Transverse colon (tissue), 4 donors: ENCODE measurements around the gene ABTB2. TPM values are rescaled to one million over a fixed set of nuclear protein-coding genes. Genes with fewer than 3 reads are reported as not detected.
"Not testable (repeated sequence)": the region's sequence is repeated elsewhere in the genome, so short reads cannot be mapped to it uniquely, and the experiment has no call there.

ENCODE experiments used
- DNase-seq: peaks from one replicate; pipeline ENCODE4 v3.0.0-alpha.2; 2019
- H3K27ac ChIP-seq, 4 donors: fragments of 200-600 bp; sonication (generic); 2 replicates each; pipeline ENCODE4 v1.5.1; 2016 to 2018; ENCODE audit warnings: inconsistent platforms in 4 of 4
- H3K27me3 ChIP-seq: fragments of 200-600 bp; sonication (generic); 2 replicates; pipeline ENCODE4 v1.5.1; 2017; ENCODE audit warnings: inconsistent platforms
- H3K36me3 ChIP-seq, 4 donors: fragments of 200-600 bp; sonication (generic); 2 replicates each; pipeline ENCODE4 v1.5.1; 2017 to 2019; ENCODE audit warnings: inconsistent platforms in 4 of 4
- H3K4me1 ChIP-seq, 4 donors: fragments of 200-600 bp; sonication (generic); 2 replicates each; pipeline ENCODE4 v1.5.1; 2017 to 2020; ENCODE audit warnings: inconsistent platforms in 4 of 4
- H3K4me3 ChIP-seq, 4 donors: fragments of 200-600 bp; sonication (generic); 1 replicate in 1 of 4; 2 replicates in 3 of 4; pipeline versions ENCODE4 v1.5.1 to v1.6.1; 2017 to 2019; ENCODE audit warnings: inconsistent platforms in 4 of 4
- H3K9me3 ChIP-seq, 2 donors: fragments of 200-600 bp; sonication (generic); 2 replicates each; pipeline ENCODE4 v1.5.1; 2017 to 2019; ENCODE audit warnings: inconsistent platforms in 2 of 2
- CTCF ChIP-seq, 5 experiments: fragments of 200-600 bp in 3 of 5; fragments of 450-650 bp in 2 of 5; sonication (generic) in 3 of 5; IDR thresholded peaks; 1 replicate in 2 of 5; 2 replicates in 3 of 5; pipeline ENCODE4 v1.5.1; 2016 to 2017; ENCODE audit warnings: antibody characterized with exemption in 5 of 5, inconsistent platforms in 3 of 5, mild to moderate bottlenecking in 2 of 5, moderate library complexity in 1 of 5
- EP300 ChIP-seq: sonication (generic); formaldehyde crosslinking; IDR thresholded peaks from one replicate; pipeline ENCODE4 v1.6.1; 2017; ENCODE audit warnings: antibody characterized with exemption, low read depth
- POLR2A ChIP-seq: fragments of 450-650 bp; IDR thresholded peaks from one replicate; pipeline ENCODE4 v1.6.1; 2016; ENCODE audit warnings: antibody characterized with exemption, mild to moderate bottlenecking, moderate library complexity
- POLR2AphosphoS5 ChIP-seq, 3 donors: sonication (generic); formaldehyde crosslinking; IDR thresholded peaks; one replicate each; pipeline ENCODE4 v1.6.1; 2016; ENCODE audit warnings: antibody characterized with exemption in 3 of 3
- WGBS, 2 donors: methylation state at CpG; one replicate each; pipeline ENCODE4 v1.1.5; 2018; ENCODE audit warnings: low coverage in 1 of 2; 5-methylcytosine and 5-hydroxymethylcytosine counted together
- in situ Hi-C, 4 donors: fragments of 200-750 bp; cut with MboI; loops; one replicate each; pipeline versions ENCODE4 v1.15.0 to v1.15.1; 2017; ENCODE audit warnings: low sequenced_read_pairs in 3 of 4, low pct_ligation_motif_present in 1 of 4, low pct_unique_long_range_greater_than_20kb in 1 of 4
- intact Hi-C: fragments of 100-400 bp; cut with DNase I; formaldehyde crosslinking; loops from one replicate; pipeline ENCODE4 v1.15.1; 2023; ENCODE audit warnings: low total_unique reads
- total RNA-seq, 4 donors: library from RNA; depleted of rRNA; stranded (reverse); fragments of >200 nt; gene quantifications; one replicate each; pipeline ENCODE4 v1.1.0, GENCODE V29; 2016

The ABTB2 gene
- total RNA-seq, 4 donors from 2014 or later: 0.60 to 41.9 (median 20.7) TPM

- H3K4me1 ChIP-seq: no peaks in the 10 kb centered on the region
- TF ChIP-seq POLR2AphosphoS5 (IDR thresholded peaks at IDR 0.05) (no peak), CTCF (IDR thresholded peaks at IDR 0.05) (no peak)
- no peak overlapping the region for H3K27ac ChIP-seq
- intact Hi-C loops: no loop called here
- no peak for DNase-seq
- WGBS, 2 donors: 88% methylated on average over 13 of the region's 13 CpGs; no CpG with 5 or more reads in 1 of the 2 donors
- H3K4me3 ChIP-seq: no peak overlapping the region
- no peaks in the 10 kb centered on the region for H3K27me3 ChIP-seq
- no peaks in the 10 kb centered on the region for H3K36me3 ChIP-seq
- H3K9me3 ChIP-seq: no peaks in the 10 kb centered on the region
- in situ Hi-C loops: no loop called here
Observed at GRCh38 chr11:34182921-34183685, 174.7 kb downstream of the ABTB2 start.

GRCh38 chr11:34182425-34182824, 175.4 kb downstream of the ABTB2 start:
- TF ChIP-seq CTCF (IDR thresholded peaks at IDR 0.05) (no peak), POLR2A (no peak), EP300 (no peak), POLR2AphosphoS5 (IDR thresholded peaks at IDR 0.05) (no peak)
- Histone ChIP-seq H3K4me1 (no peaks in the 10 kb centered on the region), H3K36me3 (no peaks in the 10 kb centered on the region), H3K9me3 (no peaks in the 10 kb centered on the region), H3K4me3 (no peak overlapping the region), H3K27ac (no peak overlapping the region), H3K27me3 (no peaks in the 10 kb centered on the region)
- no peak for DNase-seq
- intact Hi-C loops (no loop called here), in situ Hi-C loops (no loop called here)
- WGBS, 2 donors: 92% methylated on average over 2 of the region's 2 CpGs; no CpG with 5 or more reads in 1 of the 2 donors

GRCh38 chr11:34181856-34182405, 175.9 kb downstream of the ABTB2 start:
- no peak for DNase-seq
- H3K4me3 ChIP-seq: no peak overlapping the region
- H3K36me3 ChIP-seq: no peaks in the 10 kb centered on the region
- no peak for TF ChIP-seq POLR2A
- no peak for TF ChIP-seq POLR2AphosphoS5 (IDR thresholded peaks at IDR 0.05)
- TF ChIP-seq CTCF (IDR thresholded peaks at IDR 0.05): no peak
- no peak for TF ChIP-seq EP300
- no peaks in the 10 kb centered on the region for H3K27me3 ChIP-seq
- in situ Hi-C loops: no loop called here
- no peaks in the 10 kb centered on the region for H3K4me1 ChIP-seq
- no peaks in the 10 kb centered on the region for H3K9me3 ChIP-seq
- intact Hi-C loops: no loop called here
- 86 to 96% methylated on average over 1 to 8 of the region's 8 CpGs for WGBS, 2 donors
- H3K27ac ChIP-seq: no peak overlapping the region

GRCh38 chr11:34181251-34181650, 176.6 kb downstream of the ABTB2 start:
- in situ Hi-C loops (no loop called here), intact Hi-C loops (no loop called here)
- Histone ChIP-seq H3K27me3 (no peaks in the 10 kb centered on the region), H3K36me3 (no peaks in the 10 kb centered on the region), H3K4me3 (no peak overlapping the region), H3K27ac (no peak overlapping the region), H3K4me1 (no peaks in the 10 kb centered on the region), H3K9me3 (no peaks in the 10 kb centered on the region)
- DNase-seq: no peak
- TF ChIP-seq CTCF (IDR thresholded peaks at IDR 0.05) (no peak), EP300 (no peak), POLR2A (no peak), POLR2AphosphoS5 (IDR thresholded peaks at IDR 0.05) (no peak)
- WGBS, 2 donors: 60 to 80% methylated on average over 1 to 5 of the region's 5 CpGs

- H3K27ac ChIP-seq, H3K27me3 ChIP-seq, H3K9me3 ChIP-seq, H3K36me3 ChIP-seq, H3K4me3 ChIP-seq, in situ Hi-C loops, intact Hi-C loops, DNase-seq, H3K4me1 ChIP-seq: not testable (repeated sequence)
- WGBS, 2 donors: 43 to 74% methylated on average over 1 to 5 of the region's 5 CpGs
Observed at GRCh38 chr11:34180814-34181165, 177.0 kb downstream of the ABTB2 start.
